HFF-Myc (cell line): ENCODE measurements around the gene CRYAB.

Experiments
- DNase-seq: peaks from one replicate; pipeline ENCODE4 v3.0.0-alpha.2; 2011; ENCODE audit warnings: low read depth; ENCODE audit errors: extremely low read depth
- H3K4me3 ChIP-seq: replicated peaks from 2 replicates; pipeline ENCODE4 v1.5.1; 2011; ENCODE audit warnings: low read depth, mild to moderate bottlenecking, control low read depth, low read length
- CTCF ChIP-seq: IDR thresholded peaks from 2 replicates; pipeline ENCODE4 v1.5.1; 2012; ENCODE audit warnings: mild to moderate bottlenecking, low read depth, low read length, control low read depth; ENCODE audit errors: missing control alignments

Gene CRYAB

GRCh38 chr11:111911563-111912401, at the start of gene CRYAB:
TSS of gene CRYAB (minus strand) at chr11:111911770. CDS start at chr11:111911724, 46 bp downstream.
- DNase-seq: peak; percentile 36
- H3K4me3 ChIP-seq: no peak within 1 kb of the TSS
- no peak for TF ChIP-seq CTCF

GRCh38 chr11:111960916-111961315, 49.3 kb upstream of the CRYAB start:
- no peak for TF ChIP-seq CTCF
- no peak overlapping the region for H3K4me3 ChIP-seq
- no peak for DNase-seq

GRCh38 chr11:111957663-111958444, 46.3 kb upstream of the CRYAB start:
- no peak for TF ChIP-seq CTCF

GRCh38 chr11:111954154-111954553, 42.6 kb upstream of the CRYAB start:
- TF ChIP-seq CTCF: no peak
- no peak overlapping the region for H3K4me3 ChIP-seq
- no peak for DNase-seq

More at GRCh38 chr11:111957663-111958444, 46.3 kb upstream of the CRYAB start:
- DNase-seq: no peak
- no peak overlapping the region for H3K4me3 ChIP-seq

- no peak for DNase-seq
- TF ChIP-seq CTCF: no peak
Measured at GRCh38 chr11:111951565-111951964, 40.0 kb upstream of the CRYAB start.

GRCh38 chr11:111949519-111950426, 38.2 kb upstream of the CRYAB start:
- no peak overlapping the region for H3K4me3 ChIP-seq
- no peak for TF ChIP-seq CTCF
- no peak for DNase-seq

More at GRCh38 chr11:111951565-111951964, 40.0 kb upstream of the CRYAB start:
- no peak overlapping the region for H3K4me3 ChIP-seq
